Measurements from ENCODE around the gene ITGAL.

The ITGAL gene

DNA sequence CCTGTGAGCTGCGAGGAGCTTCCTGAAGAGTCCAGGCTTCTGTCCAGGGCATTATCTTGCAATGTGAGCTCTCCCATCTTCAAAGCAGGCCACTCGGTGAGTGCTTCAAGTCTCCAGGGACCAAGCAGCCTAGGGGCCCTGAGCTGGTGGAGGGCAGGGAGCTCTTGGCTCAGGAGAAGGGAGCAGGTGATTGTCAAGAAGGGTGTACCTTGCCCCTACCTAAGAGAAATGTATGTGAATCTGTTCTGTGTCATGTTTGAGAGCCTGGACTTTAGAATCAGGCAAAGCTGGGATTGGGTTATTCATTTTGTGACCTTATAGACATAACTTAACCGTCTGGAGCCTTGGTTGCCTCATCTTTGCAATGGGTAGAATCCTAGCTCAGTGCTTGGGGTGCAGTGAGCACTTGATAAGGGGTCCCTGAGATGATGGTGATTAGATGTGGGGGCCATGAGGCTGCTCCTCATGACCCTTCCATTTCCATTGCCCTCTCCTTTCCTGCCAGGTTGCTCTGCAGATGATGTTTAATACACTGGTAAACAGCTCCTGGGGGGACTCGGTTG lies 37.9 kb downstream of the ITGAL start:
- Histone ChIP-seq H2AFZ (ENCODE audit: low read depth, low read length) (no peak overlapping the region), H3K27ac (ENCODE audit: low read length) (no peak overlapping the region), H3K4me1 (ENCODE audit: low read length) (peaks cover 4% of the 10 kb centered on the region; the same call in 1 of the 2 replicates), H3K4me3 (ENCODE audit: low read length) (no peak overlapping the region), H4K20me1 (ENCODE audit: insufficient read depth, low read length) (no peaks in the 10 kb centered on the region), H3K9ac (ENCODE audit: low read length) (no peak overlapping the region), H3K79me2 (ENCODE audit: low read length) (no peaks in the 10 kb centered on the region), H3K27me3 (ENCODE audit: low read depth, low read length) (no peaks in the 10 kb centered on the region), H3K4me2 (ENCODE audit: low read length) (no peak overlapping the region), H3K9me3 (ENCODE audit: insufficient read depth, low read length) (no peaks in the 10 kb centered on the region), H3K36me3 (replicated peaks; ENCODE audit: low read depth, low read length) (peaks cover 7% of the 10 kb centered on the region)
- TF ChIP-seq, protein P1, sequence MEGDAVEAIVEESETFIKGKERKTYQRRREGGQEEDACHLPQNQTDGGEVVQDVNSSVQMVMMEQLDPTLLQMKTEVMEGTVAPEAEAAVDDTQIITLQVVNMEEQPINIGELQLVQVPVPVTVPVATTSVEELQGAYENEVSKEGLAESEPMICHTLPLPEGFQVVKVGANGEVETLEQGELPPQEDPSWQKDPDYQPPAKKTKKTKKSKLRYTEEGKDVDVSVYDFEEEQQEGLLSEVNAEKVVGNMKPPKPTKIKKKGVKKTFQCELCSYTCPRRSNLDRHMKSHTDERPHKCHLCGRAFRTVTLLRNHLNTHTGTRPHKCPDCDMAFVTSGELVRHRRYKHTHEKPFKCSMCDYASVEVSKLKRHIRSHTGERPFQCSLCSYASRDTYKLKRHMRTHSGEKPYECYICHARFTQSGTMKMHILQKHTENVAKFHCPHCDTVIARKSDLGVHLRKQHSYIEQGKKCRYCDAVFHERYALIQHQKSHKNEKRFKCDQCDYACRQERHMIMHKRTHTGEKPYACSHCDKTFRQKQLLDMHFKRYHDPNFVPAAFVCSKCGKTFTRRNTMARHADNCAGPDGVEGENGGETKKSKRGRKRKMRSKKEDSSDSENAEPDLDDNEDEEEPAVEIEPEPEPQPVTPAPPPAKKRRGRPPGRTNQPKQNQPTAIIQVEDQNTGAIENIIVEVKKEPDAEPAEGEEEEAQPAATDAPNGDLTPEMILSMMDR (IDR thresholded peaks at IDR 0.05; ENCODE audit: low read depth, low read length), result no peak
- TF ChIP-seq EZH2phosphoT487 (IDR thresholded peaks at IDR 0.05; ENCODE audit: low read depth), result no peak

DNA sequence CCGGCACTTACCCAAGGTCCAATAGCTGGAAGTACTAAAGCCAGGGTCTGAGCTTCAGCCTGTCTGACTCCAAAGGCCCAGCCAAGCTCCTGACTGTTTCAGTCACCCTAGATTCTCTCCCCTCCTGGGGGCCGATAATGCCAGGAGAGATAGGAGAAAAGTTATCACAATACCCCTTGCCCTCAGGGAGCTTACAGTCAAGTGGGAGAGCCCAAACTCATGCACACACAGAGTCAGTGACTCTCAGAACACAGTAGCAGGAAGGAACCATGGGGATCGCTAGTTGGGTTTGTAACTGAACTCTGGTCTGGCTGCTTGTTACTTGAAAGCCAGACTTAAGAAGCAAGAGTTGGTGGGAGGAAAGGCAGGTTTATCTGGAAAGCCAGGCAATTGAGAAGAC lies 39.0 kb downstream of the ITGAL start:
- H3K27me3 ChIP-seq (ENCODE audit: low read depth, low read length), result no peaks in the 10 kb centered on the region
- no peak overlapping the region for H3K4me3 ChIP-seq (ENCODE audit: low read length)
- H3K36me3 ChIP-seq (replicated peaks; ENCODE audit: low read depth, low read length), result peaks cover 7% of the 10 kb centered on the region
- peaks cover 4% of the 10 kb centered on the region; the same call in 1 of the 2 replicates for H3K4me1 ChIP-seq (ENCODE audit: low read length)
- no peak overlapping the region for H3K9ac ChIP-seq (ENCODE audit: low read length)
- H3K4me2 ChIP-seq (ENCODE audit: low read length), result no peak overlapping the region
- H3K9me3 ChIP-seq (ENCODE audit: insufficient read depth, low read length), result no peaks in the 10 kb centered on the region
- no peak overlapping the region for H3K27ac ChIP-seq (ENCODE audit: low read length)
- no peaks in the 10 kb centered on the region for H4K20me1 ChIP-seq (ENCODE audit: insufficient read depth, low read length)
- H3K79me2 ChIP-seq (ENCODE audit: low read length), result no peaks in the 10 kb centered on the region
- H2AFZ ChIP-seq (ENCODE audit: low read depth, low read length), result no peak overlapping the region
- TF ChIP-seq, protein P1 (IDR thresholded peaks at IDR 0.05; ENCODE audit: low read depth, low read length), result no peak
- no peak for TF ChIP-seq EZH2phosphoT487 (IDR thresholded peaks at IDR 0.05; ENCODE audit: low read depth)

DNA sequence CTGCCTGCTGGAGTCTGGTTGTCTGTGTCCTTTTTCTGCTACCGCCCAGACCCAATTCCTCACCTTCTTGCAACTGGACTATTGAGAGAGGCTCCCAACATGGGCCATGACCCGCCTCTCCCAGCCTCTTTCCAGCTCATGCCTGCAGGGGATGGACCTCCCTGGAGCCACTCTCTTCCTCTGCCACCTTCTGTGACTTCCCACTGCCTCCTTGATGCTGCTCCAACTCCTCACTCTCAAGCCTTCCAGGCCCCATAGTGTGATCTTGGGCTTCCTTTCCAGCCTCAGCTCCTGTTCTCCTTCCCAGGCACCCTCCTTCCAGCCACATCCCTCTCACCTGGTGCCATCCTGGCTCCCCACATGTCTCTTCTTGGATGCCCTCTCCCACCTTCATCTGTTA lies 42.7 kb downstream of the ITGAL start:
- Histone ChIP-seq H3K4me1 (ENCODE audit: low read length) (no peaks in the 10 kb centered on the region), H3K9ac (ENCODE audit: low read length) (no peak overlapping the region), H3K9me3 (ENCODE audit: insufficient read depth, low read length) (no peaks in the 10 kb centered on the region), H3K27me3 (ENCODE audit: low read depth, low read length) (no peaks in the 10 kb centered on the region), H4K20me1 (ENCODE audit: insufficient read depth, low read length) (no peaks in the 10 kb centered on the region), H3K27ac (ENCODE audit: low read length) (no peak overlapping the region), H3K4me2 (ENCODE audit: low read length) (no peak overlapping the region), H2AFZ (ENCODE audit: low read depth, low read length) (no peak overlapping the region), H3K36me3 (replicated peaks; ENCODE audit: low read depth, low read length) (peaks cover 7% of the 10 kb centered on the region), H3K4me3 (ENCODE audit: low read length) (no peak overlapping the region), H3K79me2 (ENCODE audit: low read length) (no peaks in the 10 kb centered on the region)
- no peak for TF ChIP-seq EZH2phosphoT487 (IDR thresholded peaks at IDR 0.05; ENCODE audit: low read depth)
- TF ChIP-seq, protein P1 (IDR thresholded peaks at IDR 0.05; ENCODE audit: low read depth, low read length), result no peak

DNA sequence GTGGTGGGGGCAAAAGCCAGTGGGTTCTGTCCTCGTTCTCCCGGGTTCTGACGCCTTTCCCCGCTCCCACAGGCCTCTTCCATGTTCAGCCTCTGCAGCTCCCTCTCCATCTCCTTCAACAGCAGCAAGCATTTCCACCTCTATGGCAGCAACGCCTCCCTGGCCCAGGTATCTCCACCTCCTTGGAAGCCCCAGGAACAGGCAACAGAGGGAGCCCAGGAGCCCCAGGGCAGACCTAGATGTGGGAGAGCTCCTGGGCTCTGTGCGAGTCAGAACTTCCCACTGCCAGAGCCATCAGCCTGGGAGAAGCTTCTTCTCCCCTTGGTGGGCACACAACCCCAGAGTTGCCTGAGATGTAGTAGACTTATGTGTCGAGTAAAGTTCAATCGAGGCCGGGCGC lies 46.0 kb downstream of the ITGAL start:
- no peaks in the 10 kb centered on the region for H3K79me2 ChIP-seq (ENCODE audit: low read length)
- H3K27ac ChIP-seq (ENCODE audit: low read length), result no peak overlapping the region
- no peak overlapping the region for H3K9ac ChIP-seq (ENCODE audit: low read length)
- no peaks in the 10 kb centered on the region for H3K27me3 ChIP-seq (ENCODE audit: low read depth, low read length)
- no peaks in the 10 kb centered on the region for H3K4me1 ChIP-seq (ENCODE audit: low read length)
- no peaks in the 10 kb centered on the region for H4K20me1 ChIP-seq (ENCODE audit: insufficient read depth, low read length)
- no peak for TF ChIP-seq EZH2phosphoT487 (IDR thresholded peaks at IDR 0.05; ENCODE audit: low read depth)
- TF ChIP-seq, protein P1 (IDR thresholded peaks at IDR 0.05; ENCODE audit: low read depth, low read length), result no peak
- H3K9me3 ChIP-seq (ENCODE audit: insufficient read depth, low read length), result no peaks in the 10 kb centered on the region
- no peak overlapping the region for H2AFZ ChIP-seq (ENCODE audit: low read depth, low read length)
- no peak overlapping the region for H3K4me2 ChIP-seq (ENCODE audit: low read length)
- H3K4me3 ChIP-seq (ENCODE audit: low read length), result no peak overlapping the region
- no peaks in the 10 kb centered on the region for H3K36me3 ChIP-seq (replicated peaks; ENCODE audit: low read depth, low read length)

Data from OCI-LY3 (cell line).